Activated CD4-positive, alpha-beta memory T cell treated with anti-CD3 and anti-CD28 coated beads for 36 hours (primary cell): ENCODE measurements around the gene RBBP8NL. TPM values are rescaled to one million over a fixed set of nuclear protein-coding genes. Genes with fewer than 3 reads are reported as not detected.

ENCODE experiments used
- CTCF ChIA-PET: fragments of 350-600 bp; sonication (Branson Sonifier 250); formaldehyde crosslinking; loops from one replicate; lab custom pipeline; 2021; ENCODE audit warnings: antibody characterized with exemption, inconsistent platforms; lab: Charles Lee
- POLR2A ChIA-PET: fragments of 350-600 bp; sonication (Branson Sonifier 250); formaldehyde crosslinking; loops from one replicate; lab custom pipeline; 2021; ENCODE audit warnings: antibody characterized with exemption; lab: Charles Lee
- DNase-seq: peaks from one replicate; pipeline ENCODE4 v3.0.0-alpha.2; 2020
- H3K27ac Mint-ChIP-seq: one replicate; pipeline ENCODE4 v1.8.0; 2021; ENCODE audit warnings: mixed read lengths
- H3K27me3 Mint-ChIP-seq: one replicate; pipeline ENCODE4 v1.8.0; 2021; ENCODE audit warnings: mixed read lengths
- H3K36me3 Mint-ChIP-seq: one replicate; pipeline ENCODE4 v1.8.0; 2021; ENCODE audit warnings: mixed read lengths
- H3K4me1 Mint-ChIP-seq: one replicate; pipeline ENCODE4 v1.8.0; 2021; ENCODE audit warnings: low read depth, mixed read lengths
- H3K4me3 Mint-ChIP-seq: one replicate; pipeline ENCODE4 v1.8.0; 2021; ENCODE audit warnings: mild to moderate bottlenecking, mixed read lengths
- H3K9me3 Mint-ChIP-seq: one replicate; pipeline ENCODE4 v1.8.0; 2021; ENCODE audit warnings: mixed read lengths
- intact Hi-C: fragments of 100-400 bp; cut with micrococcal nuclease; formaldehyde crosslinking; loops from one replicate; pipeline ENCODE4 v1.15.1; 2023
- total RNA-seq, 2 experiments: library from RNA; stranded (reverse); gene quantifications; one replicate each; pipeline ENCODE4 v1.2.3, GENCODE V29; 2021

RBBP8NL gene
- total RNA-seq, 2 experiments from 2014 or later: not detected

- intact Hi-C loops: loop anchor here (5.0 kb wide), 2 partner anchors 152 to 247 kb away; partner anchors contain the start of genes OSBPL2, PSMA7 and SS18L1
- peaks cover 39% of the 10 kb centered on the region for H3K36me3 Mint-ChIP-seq
- CTCF ChIA-PET: interaction anchor here (1.1 kb wide), 1 partner anchor 228 kb away, joined by 3 read pairs; no protein-coding TSS in a partner anchor
- H3K4me3 Mint-ChIP-seq: peak overlapping the region; percentile 90
- DNase-seq: no peak
- POLR2A ChIA-PET: no interaction called here
- no peaks in the 10 kb centered on the region for H3K9me3 Mint-ChIP-seq
- H3K27ac Mint-ChIP-seq: peak overlapping the region; percentile 87
- H3K4me1 Mint-ChIP-seq: peaks cover 31% of the 10 kb centered on the region
- H3K27me3 Mint-ChIP-seq: no peaks in the 10 kb centered on the region
Measured at GRCh38 chr20:62388839-62389600, 38.3 kb downstream of the RBBP8NL start.

- peak overlapping the region; percentile 87 for H3K27ac Mint-ChIP-seq
- no peaks in the 10 kb centered on the region for H3K9me3 Mint-ChIP-seq
- H3K36me3 Mint-ChIP-seq: peaks cover 42% of the 10 kb centered on the region
- ChIA-PET POLR2A (no interaction called here), CTCF (interaction anchor here (1.1 to 1.6 kb wide), 2 partner anchors 229 kb away, joined by 3 to 7 read pairs; no protein-coding TSS in a partner anchor)
- H3K27me3 Mint-ChIP-seq: no peaks in the 10 kb centered on the region
- H3K4me1 Mint-ChIP-seq: peaks cover 34% of the 10 kb centered on the region
- H3K4me3 Mint-ChIP-seq: peak overlapping the region; percentile 90
- intact Hi-C loops: loop anchor here (1.0 to 5.0 kb wide), 3 partner anchors 19 to 246 kb away; partner anchors contain the start of genes CABLES2, OSBPL2, PSMA7 and SS18L1
- DNase-seq: peak; percentile 37
Measured at GRCh38 chr20:62387933-62388635, 39.3 kb downstream of the RBBP8NL start.

DNA sequence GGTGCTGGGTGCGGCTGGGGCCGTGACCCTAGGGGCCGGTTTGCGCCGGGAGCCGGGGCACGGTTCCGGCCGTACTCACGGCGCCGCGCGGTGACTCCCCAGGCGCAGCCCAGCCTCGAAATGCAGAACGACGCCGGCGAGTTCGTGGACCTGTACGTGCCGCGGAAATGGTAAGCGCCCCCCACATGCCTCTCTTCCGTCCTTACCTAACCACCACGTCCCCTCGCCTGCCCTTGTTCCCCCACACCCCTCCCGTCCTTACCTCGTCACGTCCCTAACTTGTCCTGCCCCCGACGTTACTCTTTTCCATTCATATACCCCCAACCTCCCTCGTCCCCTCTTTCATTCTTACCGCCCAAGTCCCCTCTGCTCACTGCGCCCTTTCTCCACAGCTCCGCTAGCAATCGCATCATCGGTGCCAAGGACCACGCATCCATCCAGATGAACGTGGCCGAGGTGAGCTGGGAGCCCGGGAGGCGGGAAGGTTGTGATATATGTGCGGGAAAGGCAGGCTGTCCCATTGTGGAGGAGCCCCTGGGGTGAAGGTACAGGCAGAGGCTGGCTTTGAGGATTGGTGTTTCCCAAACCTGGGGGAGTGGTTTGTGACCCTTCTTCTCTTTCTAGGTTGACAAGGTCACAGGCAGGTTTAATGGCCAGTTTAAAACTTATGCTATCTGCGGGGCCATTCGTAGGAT, 40.0 kb downstream of the RBBP8NL start:
- Mint-ChIP-seq H3K4me1 (peaks cover 40% of the 10 kb centered on the region), H3K27me3 (no peaks in the 10 kb centered on the region), H3K36me3 (peaks cover 47% of the 10 kb centered on the region), H3K27ac (peak overlapping the region; percentile 87), H3K4me3 (peak overlapping the region; percentile 90), H3K9me3 (no peaks in the 10 kb centered on the region)
- CTCF ChIA-PET: interaction anchor here (1.4 to 1.6 kb wide), 2 partner anchors 85 to 229 kb away, joined by 5 to 7 read pairs; partner anchors contain the start of gene ADRM1
- intact Hi-C loops: loop anchor here (1.0 to 5.0 kb wide), 3 partner anchors 20 to 245 kb away; partner anchors contain the start of genes CABLES2, OSBPL2, PSMA7 and SS18L1
- no peak for DNase-seq
- POLR2A ChIA-PET: interaction anchor here (0.7 to 1.3 kb wide), 2 partner anchors 84 to 86 kb away, joined by 3 to 12 read pairs; partner anchors contain the start of gene ADRM1

GRCh38 chr20:62386383-62387218, 40.7 kb downstream of the RBBP8NL start, which contains the start of gene RPS21:
TSS of gene RPS21 (plus strand) at chr20:62387103. CDS start at chr20:62387339, 236 bp downstream.
- CTCF ChIA-PET: interaction anchor here (1.4 to 1.6 kb wide), 2 partner anchors 84 to 230 kb away, joined by 5 to 7 read pairs; partner anchors contain the start of gene ADRM1

DNA sequence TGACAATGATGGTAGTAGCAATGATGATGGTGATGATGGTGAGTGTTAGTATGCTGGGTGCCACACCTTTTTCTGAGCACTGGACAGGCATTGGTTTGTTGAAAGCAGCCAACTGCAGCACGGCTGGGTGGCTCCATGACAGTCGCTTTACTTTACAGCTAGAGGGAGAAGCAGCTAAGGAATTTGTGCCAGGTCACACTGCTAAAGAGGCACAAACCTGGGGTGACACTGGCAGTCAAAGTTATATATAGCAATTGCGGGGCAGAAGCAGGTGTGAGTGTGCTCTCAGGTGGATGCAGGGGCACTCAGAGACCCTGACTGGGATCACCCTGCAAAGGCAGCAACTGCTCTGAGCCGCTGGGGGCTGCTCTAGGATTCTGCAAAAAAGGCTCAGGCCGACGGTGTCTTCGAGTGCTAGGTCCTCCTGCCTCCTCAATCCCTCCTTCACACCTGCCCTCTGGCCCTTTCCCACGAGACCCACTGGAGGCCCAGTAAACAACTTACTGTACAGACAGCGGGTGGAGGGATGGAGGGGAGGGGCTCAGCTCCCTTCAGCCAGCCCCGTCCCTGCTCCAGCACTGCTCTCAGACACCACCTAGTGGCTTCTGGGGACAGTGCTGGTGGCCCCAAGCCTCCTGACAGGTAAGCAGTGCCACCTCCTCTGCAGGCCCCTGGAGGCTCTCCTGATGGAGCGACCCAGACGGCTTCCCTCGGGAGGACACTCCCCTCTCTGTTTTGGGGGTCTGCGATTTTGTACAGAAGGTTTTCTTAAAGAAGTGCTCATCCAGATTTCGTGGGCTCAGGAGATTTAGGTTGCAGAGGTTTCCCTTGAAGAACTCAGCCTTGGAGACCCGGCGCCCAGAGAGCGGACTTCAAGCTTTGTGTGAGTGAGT, 44.8 kb downstream of the RBBP8NL start:
- peak; percentile 85 for DNase-seq
- Mint-ChIP-seq H3K4me3 (no peak overlapping the region), H3K36me3 (peaks cover 20% of the 10 kb centered on the region), H3K27me3 (no peaks in the 10 kb centered on the region), H3K4me1 (peaks cover 25% of the 10 kb centered on the region), H3K9me3 (peaks cover 2% of the 10 kb centered on the region), H3K27ac (no peak overlapping the region)
- POLR2A ChIA-PET: interaction anchor here (0.6 kb wide), 1 partner anchor 235 kb away, joined by 3 read pairs; no protein-coding TSS in a partner anchor
- CTCF ChIA-PET: interaction anchor here (0.6 to 1.8 kb wide), 13 partner anchors 9 to 835 kb away, joined by 3 to 22 read pairs (median 4); partner anchors contain the start of genes ADRM1 and LAMA5
- intact Hi-C loops: loop anchor here (1.0 kb wide), 1 partner anchor 80 kb away; the partner anchor contains the start of gene ADRM1

More at GRCh38 chr20:62386383-62387218, 40.7 kb downstream of the RBBP8NL start, which contains the start of gene RPS21:
- H3K4me3 Mint-ChIP-seq: peak within 1 kb of the TSS; percentile 90
- peak; percentile 95 for DNase-seq
- no peaks in the 10 kb centered on the region for H3K27me3 Mint-ChIP-seq
- peaks cover 53% of the 10 kb centered on the region for H3K36me3 Mint-ChIP-seq
- POLR2A ChIA-PET: interaction anchor here (0.7 to 1.3 kb wide), 2 partner anchors 84 to 86 kb away, joined by 3 to 12 read pairs; partner anchors contain the start of gene ADRM1
- intact Hi-C loops: loop anchor here (1.0 to 5.0 kb wide), 4 partner anchors 21 to 244 kb away; partner anchors contain the start of genes ADRM1, CABLES2, OSBPL2 and PSMA7
- peak within 1 kb of the TSS; percentile 87 for H3K27ac Mint-ChIP-seq
- H3K4me1 Mint-ChIP-seq: peaks cover 42% of the 10 kb centered on the region
- peaks cover 2% of the 10 kb centered on the region for H3K9me3 Mint-ChIP-seq

- intact Hi-C loops: loop anchor here (1.0 kb wide), 1 partner anchor 80 kb away; the partner anchor contains the start of gene ADRM1
- no peak for DNase-seq
- CTCF ChIA-PET: interaction anchor here (1.5 to 1.8 kb wide), 5 partner anchors 14 to 81 kb away, joined by 3 to 22 read pairs (median 7); partner anchors contain the start of genes ADRM1 and LAMA5
- peaks cover 15% of the 10 kb centered on the region for H3K36me3 Mint-ChIP-seq
- no peaks in the 10 kb centered on the region for H3K27me3 Mint-ChIP-seq
- H3K4me3 Mint-ChIP-seq: no peak overlapping the region
- H3K27ac Mint-ChIP-seq: peak overlapping the region; percentile 1
- H3K4me1 Mint-ChIP-seq: peaks cover 25% of the 10 kb centered on the region
- peaks cover 2% of the 10 kb centered on the region for H3K9me3 Mint-ChIP-seq
- POLR2A ChIA-PET: interaction anchor here (1.0 kb wide), 1 partner anchor 13 kb away, joined by 3 read pairs; no protein-coding TSS in a partner anchor
Measured at GRCh38 chr20:62381842-62382241, 45.5 kb downstream of the RBBP8NL start.

GRCh38 chr20:62381202-62381797, 46.0 kb downstream of the RBBP8NL start:
- CTCF ChIA-PET: interaction anchor here (1.3 to 1.5 kb wide), 3 partner anchors 16 to 80 kb away, joined by 3 to 6 read pairs (median 3); no protein-coding TSS in a partner anchor
- Mint-ChIP-seq H3K4me1 (peaks cover 25% of the 10 kb centered on the region), H3K27ac (peak overlapping the region; percentile 38), H3K4me3 (no peak overlapping the region), H3K27me3 (no peaks in the 10 kb centered on the region), H3K36me3 (peaks cover 13% of the 10 kb centered on the region), H3K9me3 (peaks cover 2% of the 10 kb centered on the region)
- DNase-seq: peak; percentile 55
- POLR2A ChIA-PET: interaction anchor here (1.0 kb wide), 1 partner anchor 13 kb away, joined by 3 read pairs; no protein-coding TSS in a partner anchor
- intact Hi-C loops: no loop called here

GRCh38 chr20:62378215-62378614, 49.1 kb downstream of the RBBP8NL start:
- Mint-ChIP-seq H3K36me3 (peaks cover 11% of the 10 kb centered on the region), H3K27me3 (no peaks in the 10 kb centered on the region), H3K27ac (no peak overlapping the region), H3K9me3 (peaks cover 2% of the 10 kb centered on the region), H3K4me3 (no peak overlapping the region), H3K4me1 (peaks cover 8% of the 10 kb centered on the region)
- intact Hi-C loops: no loop called here
- ChIA-PET POLR2A (no interaction called here), CTCF (no interaction called here)
- DNase-seq: no peak

DNA sequence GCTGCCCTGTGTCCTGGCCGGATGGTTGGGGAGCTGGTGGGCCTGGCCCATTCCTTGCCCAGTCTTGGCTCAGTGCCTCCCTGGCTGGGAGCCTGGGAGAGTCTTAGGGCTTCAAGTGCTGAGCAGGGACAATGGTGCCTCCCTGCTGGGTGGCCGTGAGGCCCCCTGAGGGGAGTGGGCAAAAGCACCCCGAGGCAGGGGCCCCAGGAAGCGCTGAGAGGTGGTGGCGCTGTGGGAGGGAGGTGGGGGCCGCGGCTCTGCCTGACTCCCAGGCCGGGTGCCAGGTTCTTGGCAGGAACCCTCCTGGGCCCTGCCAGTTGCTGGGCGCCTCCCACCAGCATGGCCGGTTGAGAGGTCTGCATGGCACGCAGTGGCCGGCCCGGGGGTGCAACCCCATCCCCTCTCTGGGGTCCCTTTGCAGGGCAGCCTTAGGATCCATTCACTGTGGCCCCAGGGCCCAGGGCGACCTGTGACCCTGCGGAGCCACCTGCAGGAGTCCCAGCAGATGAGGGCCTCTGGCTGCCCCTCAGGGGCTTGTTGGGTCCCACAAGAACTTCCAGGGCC, 49.6 kb downstream of the RBBP8NL start:
- H3K4me3 Mint-ChIP-seq: no peak overlapping the region
- peaks cover 5% of the 10 kb centered on the region for H3K4me1 Mint-ChIP-seq
- intact Hi-C loops: no loop called here
- ChIA-PET CTCF (no interaction called here), POLR2A (no interaction called here)
- H3K27me3 Mint-ChIP-seq: peaks cover 4% of the 10 kb centered on the region
- no peak overlapping the region for H3K27ac Mint-ChIP-seq
- DNase-seq: no peak
- peaks cover 8% of the 10 kb centered on the region for H3K36me3 Mint-ChIP-seq
- peaks cover 2% of the 10 kb centered on the region for H3K9me3 Mint-ChIP-seq
